Activated CD4-positive, alpha-beta T cell treated with anti-CD3 and anti-CD28 coated beads for 48 hours (primary cell): ENCODE results near the gene FREY1.

Experiments
- DNase-seq: peaks from one replicate; pipeline ENCODE4 v3.0.0-alpha.2; 2020

Gene FREY1, protein sequence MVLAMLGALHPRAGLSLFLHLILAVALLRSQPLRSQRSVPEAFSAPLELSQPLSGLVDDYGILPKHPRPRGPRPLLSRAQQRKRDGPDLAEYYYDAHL

GRCh38 chr11:45906965-45907611 lies at the start of gene FREY1:
FREY1 (minus strand) TSS chr11:45907271; CDS start chr11:45907245, 26 bp downstream.
- DNase-seq = no peak

DNA sequence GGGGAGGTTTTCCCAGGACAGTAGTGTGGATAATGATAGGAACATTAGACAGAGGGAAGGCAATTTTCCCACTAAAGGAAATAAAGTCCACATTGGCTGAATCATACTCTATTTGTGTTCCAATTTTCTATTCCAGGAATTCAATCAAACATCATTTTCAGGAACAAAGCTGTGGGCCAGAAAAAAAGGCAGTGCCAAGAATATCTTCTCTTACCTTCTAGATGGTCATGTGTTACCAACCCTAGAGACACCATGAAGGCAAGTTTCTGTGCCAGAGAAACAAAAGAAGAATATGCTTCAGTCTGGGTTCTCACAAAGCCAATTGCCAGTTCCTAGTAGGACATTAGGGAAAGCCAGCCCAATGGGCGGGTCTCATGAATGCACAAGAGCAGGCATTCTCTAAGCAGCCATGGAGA lies 42.9 kb upstream of the FREY1 start:
- no peak for DNase-seq

- no peak for DNase-seq
Measured at GRCh38 chr11:45948356-45948755, 41.3 kb upstream of the FREY1 start.

DNA sequence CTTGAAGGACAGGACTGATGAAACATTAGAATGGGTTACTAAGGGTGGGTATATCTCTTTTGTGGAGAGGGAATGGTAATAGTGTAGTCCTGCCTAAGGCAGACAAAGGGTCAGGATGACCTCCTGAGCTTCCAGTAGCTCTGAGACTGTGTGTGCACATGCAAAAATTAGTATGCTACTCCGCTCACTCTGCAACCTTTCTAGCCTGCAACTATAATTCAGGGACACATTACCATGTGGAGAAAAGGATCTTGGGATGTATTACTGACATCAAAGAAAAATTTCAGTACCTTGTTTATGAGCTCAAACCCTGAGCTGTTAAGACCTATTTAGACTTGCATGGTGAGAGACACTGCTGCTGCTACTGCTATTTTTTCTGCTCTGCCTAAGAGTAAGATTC lies 40.8 kb upstream of the FREY1 start:
- no peak for DNase-seq

- DNase-seq = no peak
Measured at GRCh38 chr11:45945397-45945999, 38.4 kb upstream of the FREY1 start.

DNA sequence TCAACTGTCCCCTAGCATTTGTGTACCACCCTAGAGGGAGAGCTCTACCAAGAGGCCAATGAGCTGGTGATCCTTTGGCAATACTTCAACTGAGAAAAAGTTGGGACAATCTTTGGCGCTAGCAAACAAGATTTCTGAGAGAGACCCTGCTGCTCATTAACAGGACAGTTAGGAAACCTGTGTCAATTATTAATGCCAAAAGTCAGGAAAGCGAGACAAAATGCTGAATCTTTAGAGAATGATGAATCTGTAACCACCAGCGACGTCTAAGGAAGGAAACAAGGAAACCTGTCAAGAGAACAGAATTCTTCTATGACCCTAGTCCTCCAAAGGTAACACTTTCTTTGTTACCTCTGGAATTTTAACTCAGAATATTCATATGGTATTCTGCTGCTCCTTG lies 35.3 kb upstream of the FREY1 start:
- DNase-seq = no peak

- no peak for DNase-seq
Measured at GRCh38 chr11:45941285-45941684, 34.2 kb upstream of the FREY1 start.

GRCh38 chr11:45939836-45940235 lies 32.8 kb upstream of the FREY1 start:
- no peak for DNase-seq

- no peak for DNase-seq
Measured at GRCh38 chr11:45937916-45938315, 30.8 kb upstream of the FREY1 start.

DNA sequence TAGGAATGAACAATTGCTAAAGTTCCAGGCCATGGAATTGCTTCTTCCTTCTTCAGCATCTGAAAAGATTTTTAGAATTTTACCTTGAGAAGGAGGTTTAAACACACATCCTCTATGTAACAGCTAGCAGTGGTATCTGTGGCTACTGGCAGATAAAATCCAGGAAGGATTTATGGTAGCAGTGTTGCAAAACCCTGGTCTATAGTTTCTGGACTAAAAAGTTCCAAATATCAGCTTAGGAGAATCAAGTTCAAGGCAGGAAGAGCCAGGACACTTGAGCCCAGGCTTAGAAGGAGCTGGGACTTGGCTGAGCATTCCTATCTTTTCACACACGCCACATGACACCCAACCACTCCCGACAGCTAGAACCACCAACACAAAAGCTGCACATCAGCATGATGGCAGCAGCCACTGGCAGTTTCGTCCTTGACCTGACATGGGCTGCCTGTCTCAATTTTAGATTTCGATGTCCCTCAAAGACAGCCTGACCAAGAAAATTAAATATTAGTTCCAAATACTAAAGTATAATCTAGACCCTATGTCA lies 29.5 kb upstream of the FREY1 start:
- DNase-seq = no peak

GRCh38 chr11:45935349-45936064 lies 28.4 kb upstream of the FREY1 start:
- DNase-seq = no peak

DNA sequence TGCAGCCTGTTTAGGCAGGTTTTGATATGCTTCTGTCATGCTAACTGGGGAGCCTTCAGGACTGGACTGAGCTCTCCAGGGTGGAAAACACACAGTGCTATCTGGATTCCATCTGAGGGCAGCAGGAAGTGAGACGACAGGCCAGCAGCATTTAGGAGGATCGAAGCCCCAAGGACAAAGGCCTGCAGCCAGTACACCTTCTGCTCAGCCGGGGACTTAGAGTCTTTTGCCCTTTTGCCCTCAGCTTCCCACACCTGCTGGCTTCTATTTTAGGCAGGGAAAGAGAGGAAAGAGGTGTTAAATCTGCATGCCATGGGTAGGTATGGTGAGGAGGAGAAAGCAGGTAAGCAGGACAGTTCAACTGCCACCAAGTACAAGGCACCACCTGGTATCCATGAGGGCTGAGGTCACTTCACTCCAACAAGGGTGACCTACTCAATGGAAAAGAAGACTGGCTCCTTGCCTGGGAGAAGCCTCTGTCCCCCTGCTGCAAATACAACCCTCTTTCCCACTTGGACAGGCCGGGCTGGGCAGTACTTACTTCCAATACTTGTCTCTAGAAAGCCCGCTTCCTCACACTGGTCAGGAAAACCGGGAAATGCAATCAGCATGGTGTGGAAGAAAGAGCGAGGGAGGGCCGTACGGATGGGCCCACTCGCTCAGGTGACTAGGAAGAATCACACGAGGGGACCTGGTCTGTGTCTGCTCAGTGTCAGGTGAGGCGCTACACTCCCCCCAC lies 27.7 kb upstream of the FREY1 start:
- DNase-seq = no peak

DNA sequence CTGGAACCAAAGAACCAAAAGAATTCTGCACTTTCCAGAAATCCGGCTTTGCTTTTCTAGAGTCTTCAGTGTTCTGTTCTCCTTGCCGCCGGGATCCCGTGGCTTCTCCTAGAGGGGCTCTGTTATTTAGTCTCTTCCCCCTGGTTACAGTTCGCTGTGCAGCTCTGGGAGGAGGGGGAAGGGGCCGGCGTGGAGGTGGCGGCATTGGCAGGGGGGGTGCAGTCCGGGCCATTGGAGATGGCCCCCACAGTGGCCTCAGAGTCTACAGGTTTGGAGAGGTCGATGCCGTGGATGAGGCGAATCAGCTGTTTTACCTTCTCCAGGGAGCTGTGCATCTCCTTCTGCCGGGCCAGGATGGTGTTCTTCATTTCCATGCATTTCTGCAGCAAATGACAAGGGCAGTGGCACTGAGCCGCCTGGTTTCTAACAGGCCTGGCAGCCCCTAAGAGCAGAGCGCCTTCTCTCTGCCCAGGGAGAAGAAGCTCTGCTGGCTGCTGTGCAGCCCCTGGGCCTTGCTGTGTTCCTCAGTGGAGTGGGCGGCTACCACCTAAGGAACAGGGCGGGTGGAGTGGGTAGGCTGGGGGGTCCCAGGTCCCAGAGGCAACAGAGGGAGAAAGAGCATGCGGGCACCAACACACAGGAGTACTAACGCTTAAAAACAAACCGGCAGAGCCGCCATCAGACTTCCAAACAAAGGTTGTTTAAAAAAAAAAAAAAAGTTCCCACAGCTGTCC lies 26.9 kb upstream of the FREY1 start:
- DNase-seq = no peak

DNA sequence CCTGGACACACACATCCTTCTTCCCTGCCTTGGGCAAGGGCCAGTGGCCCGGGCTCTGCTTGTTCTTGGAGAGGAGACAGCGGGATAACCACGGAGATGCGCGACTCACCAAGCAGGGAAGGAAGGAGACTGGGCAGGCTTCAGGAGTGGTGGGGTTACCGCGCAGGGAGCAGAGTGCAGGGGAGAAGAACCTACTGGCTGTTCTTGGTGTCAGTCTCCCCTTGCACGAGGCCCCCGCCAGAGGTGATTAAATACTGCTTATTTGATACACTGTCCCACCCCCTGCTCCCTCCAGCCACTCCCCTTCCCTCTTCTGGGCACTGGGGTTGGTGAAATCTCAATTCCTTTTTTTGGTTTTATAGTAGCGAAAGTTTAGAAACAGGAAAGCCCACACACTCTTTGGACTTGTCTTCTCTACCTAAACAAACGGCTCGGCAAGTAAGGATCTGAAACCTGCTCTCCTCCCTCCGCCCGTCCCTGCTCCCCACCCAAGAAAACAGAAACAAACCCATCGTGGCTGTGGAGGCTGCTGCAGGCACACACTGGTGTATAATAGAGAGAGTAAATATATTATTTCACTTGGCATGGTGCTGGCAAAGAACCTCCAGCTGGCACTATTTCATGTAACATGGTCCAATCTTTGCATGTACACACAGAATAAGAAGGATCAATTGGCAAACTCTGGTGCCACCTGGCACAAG lies 26.2 kb upstream of the FREY1 start:
- no peak for DNase-seq

DNA sequence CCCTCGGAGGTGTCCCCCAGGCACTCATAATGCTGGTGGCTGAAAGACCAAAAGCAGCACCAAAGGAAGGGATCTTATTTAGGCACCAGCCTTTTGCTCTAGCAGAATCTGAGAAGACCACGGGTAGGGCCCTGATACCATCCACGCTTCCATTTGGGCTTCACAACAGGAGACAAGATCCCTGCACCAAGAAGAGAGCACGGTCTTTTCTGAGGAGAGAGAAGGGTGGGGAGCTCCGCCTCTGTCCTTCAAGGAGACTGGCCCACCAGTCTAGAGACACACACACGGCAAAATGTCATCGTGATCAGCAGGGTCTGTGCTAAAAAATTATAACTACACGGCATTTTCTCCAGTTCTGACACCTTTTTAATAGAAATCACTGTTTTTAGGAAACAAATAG lies 25.1 kb upstream of the FREY1 start:
- no peak for DNase-seq

DNA sequence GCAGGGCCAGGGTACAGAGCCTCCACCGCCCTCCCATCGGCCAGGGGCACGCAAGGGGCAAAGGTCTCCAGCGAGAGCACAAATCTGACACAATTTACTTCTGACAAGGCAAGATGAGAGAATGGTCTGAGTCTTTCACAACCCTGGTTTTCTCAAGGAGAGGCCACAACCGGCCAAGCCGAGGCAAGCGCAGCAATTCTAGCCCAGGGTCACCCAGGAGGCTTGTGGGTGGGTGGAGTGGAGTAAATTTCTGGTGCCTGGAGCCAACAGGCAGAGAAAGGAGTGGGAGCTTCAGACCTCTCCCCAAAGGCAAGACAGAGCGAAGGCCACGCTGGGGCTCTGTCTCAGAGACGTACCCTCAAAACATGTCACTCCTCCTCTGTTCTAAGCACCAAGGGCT lies 24.7 kb upstream of the FREY1 start:
- no peak for DNase-seq

DNA sequence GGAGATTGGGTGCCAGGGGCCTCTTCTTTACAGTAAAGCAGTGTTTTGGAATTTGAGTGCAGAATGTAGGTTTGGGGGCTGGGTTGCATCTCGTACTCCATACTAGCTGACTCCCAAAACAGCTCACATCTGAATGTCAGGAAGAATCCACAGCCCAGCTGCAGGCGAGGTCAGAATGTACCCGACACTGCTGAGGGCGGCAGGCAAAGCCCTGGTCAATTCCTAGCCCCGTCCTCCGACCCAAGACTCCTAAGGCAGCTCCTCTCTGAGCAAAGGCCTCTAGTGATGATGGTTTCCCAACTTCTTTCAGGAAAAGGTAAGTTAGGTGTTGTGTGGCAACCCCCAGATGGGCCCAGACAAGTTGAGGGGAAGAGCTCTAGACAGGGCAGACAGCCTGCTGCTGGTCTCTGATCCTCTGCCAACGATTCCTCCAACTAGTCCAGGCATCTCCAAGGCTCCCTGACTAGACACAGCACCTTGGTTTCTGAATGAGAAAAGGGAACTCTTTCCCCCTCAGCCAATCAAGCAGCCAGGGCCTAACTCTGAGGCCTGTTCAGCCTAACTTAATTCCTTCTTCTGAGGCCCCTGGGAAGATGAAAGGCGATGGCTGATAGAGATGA lies 24.0 kb upstream of the FREY1 start:
- DNase-seq = no peak

GRCh38 chr11:45930031-45930794 lies 23.1 kb upstream of the FREY1 start:
- peak; percentile 32 for DNase-seq

GRCh38 chr11:45929486-45930030 lies 22.5 kb upstream of the FREY1 start:
- DNase-seq = no peak
